ENCODE measurements around the gene DTD1.

DNA sequence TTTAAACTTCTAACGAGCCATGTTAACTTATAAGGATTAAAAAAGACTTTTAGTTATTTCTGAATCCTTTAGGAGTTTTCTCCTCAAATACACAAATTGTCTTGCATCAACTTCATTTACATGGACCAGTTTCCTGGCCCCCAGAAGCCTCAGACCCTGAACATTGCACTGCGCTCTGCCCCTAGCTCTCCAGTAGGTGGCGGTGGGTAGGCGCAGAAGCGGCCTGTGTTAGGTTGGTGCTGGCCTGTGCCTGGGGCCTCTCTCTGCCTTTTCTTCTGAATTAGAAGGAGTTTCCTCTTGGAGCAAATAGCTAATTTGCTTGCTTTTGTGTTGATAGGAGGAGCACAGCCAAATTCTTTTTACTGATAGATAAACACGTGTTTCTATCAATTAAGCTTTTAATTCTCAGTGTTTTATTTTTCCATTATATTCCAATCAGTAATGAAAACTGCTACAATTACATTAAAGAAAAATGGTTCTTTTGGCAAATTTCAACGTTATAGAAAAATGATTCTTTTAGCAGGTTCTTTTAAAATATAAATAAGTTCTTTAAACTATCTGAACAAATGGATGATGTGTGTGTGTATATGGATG lies 44.4 kb downstream of the DTD1 start:
- TF ChIP-seq EZH2 (IDR thresholded peaks at IDR 0.05; ENCODE audit: insufficient read depth, poor library complexity, severe bottlenecking) (no peak), EZH2phosphoT487 (IDR thresholded peaks at IDR 0.05; ENCODE audit: insufficient read depth, low read depth) (no peak)
